ENCODE data around the gene NR2F6.

The NR2F6 gene

DNA sequence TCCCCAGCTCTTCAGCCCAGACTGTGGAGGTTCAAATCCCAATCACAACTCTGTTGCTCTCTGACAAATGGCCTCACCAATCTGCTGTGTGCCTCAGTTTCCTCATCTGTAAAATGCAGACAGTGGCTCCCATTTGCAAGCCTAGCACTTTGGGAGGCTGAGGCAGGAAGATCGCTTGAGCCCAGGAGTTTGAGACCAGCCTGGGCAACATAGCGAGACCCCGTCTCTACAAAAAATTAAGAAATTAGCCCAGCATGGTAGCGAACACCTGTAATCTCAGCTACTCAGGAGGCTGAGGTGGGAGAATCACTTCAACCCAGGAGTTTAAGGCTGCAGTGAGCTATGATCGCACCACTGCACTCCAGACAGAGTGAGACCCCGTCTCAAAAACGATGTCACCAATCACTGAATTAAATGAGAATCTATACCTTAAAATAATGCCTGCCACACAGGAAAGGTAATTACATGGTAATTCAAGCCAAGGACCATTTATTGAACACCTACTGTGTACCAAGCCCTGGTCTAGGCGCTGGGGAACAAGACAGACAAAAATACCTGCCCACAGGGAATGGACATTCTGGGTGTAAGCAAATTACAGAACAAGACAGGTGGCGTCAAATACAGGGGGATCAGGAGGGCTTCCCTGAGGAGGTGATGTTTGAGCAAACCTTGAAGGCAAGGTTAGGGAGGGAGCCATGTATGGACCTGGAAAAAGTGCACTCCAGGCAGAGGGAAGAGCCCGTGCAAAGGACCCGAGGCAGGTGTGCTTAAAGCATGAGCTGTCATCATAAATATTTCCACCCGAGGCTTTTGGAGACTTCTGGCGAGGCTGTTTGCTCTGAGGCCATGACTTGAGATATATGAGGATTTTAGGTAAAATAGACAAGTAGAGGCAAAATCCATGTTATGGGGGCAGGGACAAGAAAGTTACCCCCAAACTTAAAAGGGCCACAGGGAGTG lies 7.7 kb downstream of the NR2F6 start:
- no peak for DNase-seq

DNA sequence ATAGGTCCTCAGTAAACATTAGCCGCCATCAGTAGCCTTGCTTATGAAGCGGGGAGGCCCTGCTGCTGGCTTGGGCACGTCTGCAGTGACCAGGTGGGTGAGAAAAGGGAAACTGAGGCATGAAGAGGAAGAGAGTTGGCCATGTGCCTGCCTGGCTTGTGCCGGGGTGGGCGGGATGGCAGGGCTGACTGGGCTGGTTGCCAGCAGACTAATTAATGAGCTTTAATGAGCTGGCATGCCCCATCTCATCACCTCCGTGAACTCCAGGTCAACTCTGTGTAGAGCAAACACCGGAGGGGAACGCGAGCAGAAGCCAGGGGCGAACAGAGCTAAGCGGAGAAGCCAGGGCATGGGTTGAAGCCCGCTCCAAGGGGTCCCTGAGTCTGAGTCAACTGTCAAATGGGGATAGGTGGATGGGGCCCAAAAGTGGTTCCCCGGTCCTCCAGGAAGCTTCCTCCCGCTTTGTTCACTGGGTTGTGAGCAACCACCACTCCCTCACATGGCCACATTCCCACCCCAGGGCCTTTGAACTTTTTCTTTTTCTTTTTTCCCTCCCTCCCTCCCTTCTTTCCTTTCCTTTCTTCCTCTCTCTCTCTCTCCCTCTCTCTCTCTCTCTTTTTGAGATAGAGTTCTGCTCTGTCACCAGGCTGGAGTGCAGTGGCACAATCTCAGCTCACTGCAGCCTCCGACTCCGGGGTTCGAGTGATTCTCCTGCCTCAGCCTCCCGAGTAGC lies 8.7 kb downstream of the NR2F6 start:
- no peak for DNase-seq

DNA sequence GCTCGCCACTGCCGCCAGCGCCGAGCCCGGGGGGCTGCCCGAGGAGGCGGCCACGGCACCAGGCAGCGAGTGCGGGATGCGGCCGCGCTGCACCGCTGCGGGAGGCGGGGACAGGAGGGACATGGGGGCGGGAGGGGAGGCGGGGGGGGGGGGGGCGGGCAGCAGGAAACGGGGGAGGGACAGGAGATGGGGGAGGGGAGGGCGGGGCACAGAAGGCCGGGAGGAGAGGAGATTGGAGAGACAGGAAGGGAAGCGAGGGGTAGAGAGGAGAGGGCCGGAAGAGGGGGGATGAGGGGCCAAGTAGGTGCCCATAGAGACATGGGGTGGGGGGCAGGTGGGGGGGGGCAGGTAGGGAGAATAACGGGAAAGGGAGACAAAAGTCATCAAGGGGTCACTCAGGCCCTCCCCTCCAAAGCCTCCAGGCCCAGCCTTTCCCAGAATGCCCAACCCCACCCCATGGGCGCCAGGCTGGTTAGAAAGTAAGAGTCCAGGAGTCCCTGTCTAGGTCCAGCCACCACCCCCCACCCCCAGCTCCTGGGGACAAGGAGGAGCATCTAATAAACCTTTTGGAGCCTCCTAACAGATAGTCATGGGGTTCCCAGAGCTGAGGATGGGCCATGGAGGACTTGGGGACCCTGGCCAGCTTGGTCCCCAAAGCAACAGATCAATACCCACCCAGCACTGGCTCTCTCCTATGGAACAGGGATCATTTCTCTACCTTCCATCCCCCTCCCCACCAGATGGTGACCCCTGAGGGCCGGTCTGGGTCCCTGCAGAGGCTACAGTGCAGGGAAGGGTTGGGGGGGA lies 9.5 kb downstream of the NR2F6 start:
- no peak for DNase-seq

GRCh38 chr19:17235300-17235970 lies 10.3 kb downstream of the NR2F6 start:
- peak; percentile 71 for DNase-seq

DNA sequence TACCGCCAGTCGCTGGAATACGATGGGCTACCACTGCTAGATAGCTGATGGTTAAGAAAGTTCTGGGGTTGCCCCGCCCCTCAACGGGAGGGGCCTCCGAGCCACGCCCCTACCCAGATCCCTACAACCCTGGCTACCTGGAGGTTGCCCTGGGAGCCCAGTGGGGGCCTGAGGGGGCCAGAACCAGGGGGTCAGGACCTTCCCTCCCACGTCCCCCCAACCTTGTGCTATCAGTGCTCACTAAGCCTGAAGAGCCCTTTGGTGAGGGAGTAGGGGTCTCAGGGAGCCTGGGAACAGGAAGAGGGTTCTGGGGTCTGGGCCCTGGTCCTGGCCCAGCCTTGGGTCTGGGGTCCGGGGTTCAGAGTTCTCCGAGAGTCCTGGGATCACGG lies 10.8 kb downstream of the NR2F6 start:
- DNase-seq, result peak; percentile 72

GRCh38 chr19:17232258-17232657 lies 13.5 kb downstream of the NR2F6 start:
- no peak for DNase-seq

DNA sequence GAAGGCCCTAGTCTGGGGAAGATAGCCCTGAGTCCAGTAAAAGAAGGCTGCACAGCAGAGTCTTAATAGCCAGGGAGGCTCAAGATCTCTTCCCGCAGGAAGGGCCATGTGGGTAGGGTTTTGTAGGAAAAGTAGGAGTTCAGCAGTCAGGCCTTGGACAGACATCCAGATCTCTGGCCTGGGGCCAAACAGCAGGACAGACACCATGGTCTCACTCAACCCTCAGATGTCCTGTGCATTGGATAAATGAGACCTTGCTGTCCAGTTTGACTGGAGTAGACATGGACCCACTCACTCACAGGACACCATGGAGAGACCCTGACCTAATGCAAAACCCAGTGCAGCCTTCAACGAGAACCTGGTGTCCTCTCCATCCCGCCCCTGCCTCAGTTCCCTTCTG lies 15.8 kb downstream of the NR2F6 start:
- no peak for DNase-seq

DNA sequence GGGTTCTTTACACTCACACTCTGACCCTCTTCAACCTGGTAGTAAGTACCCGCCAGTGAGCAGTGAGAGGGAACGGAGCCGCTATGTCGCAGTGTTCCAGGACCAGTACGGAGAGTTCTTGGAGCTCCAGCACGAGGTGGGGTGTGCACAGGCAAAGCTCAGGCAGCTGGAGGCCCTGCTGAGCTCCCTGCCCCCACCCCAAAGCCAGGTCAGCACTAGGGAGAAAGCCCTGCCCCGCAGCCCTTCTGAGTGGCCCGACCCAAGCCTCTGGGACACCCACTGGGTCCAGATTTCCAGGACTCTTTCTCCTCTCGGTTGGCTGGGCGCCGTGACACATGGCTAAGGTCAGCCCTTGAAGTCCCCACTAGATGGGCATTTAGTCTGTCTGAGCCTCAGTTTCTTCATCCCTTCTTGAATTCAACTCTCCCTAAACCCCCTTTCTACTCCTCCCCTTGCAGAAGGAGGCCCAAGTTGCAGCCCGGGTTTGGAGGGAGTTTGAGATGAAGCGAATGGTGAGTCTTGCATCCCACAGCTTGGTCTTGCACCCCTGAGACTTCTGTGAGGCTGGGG lies 17.8 kb downstream of the NR2F6 start:
- no peak for DNase-seq

DNA sequence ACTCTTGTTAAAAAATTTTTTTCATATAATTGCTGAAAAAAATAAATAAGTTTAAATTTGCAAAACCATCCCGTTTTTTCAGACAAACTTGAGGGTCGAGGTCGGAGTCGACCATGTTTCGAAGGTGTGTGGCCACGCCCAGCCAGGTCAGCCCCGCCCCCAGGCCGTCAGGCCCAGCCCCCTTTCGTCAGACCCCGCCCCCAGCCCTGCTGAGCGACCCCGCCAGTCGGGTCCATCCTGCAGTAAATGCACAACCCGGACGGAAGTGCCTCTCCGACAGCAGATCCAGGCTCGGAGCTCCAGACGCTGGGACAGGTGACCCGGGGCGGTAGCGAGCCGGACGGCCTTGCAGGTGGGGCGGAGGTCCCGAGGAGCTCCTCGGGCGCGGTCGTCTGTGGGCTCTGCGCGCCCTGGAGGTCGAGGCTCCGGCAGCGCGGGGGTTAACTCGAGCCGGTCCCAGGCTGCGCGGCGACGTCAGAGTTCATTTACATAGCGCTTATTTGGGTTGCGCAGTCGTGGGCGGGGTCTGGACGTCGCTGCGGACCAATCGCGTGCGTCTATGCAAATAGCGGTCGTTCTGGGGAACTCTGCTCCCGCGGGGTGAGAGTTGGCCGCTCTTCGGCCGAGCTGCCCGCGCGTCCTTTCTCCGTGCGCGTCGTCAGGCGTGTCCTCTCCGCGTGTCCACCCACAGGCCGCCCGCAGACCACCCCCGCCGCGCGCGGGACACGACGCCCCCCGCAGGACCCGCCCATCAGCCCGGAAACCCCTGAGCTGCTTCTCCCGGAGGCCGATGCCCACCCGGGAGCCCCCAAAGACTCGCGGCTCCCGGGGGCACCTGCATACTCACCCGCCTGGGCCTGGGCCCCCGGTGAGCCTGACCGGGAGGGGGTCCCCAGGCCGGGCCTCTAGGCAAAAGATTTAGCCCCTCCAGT lies 19.5 kb downstream of the NR2F6 start, which contains the start of gene OCEL1:
TSS of gene OCEL1 (plus strand) at position 225 of the 932 bp plus-strand sequence. CDS start at position 247, 22 bp downstream.
- peak; percentile 97 for DNase-seq

DNA sequence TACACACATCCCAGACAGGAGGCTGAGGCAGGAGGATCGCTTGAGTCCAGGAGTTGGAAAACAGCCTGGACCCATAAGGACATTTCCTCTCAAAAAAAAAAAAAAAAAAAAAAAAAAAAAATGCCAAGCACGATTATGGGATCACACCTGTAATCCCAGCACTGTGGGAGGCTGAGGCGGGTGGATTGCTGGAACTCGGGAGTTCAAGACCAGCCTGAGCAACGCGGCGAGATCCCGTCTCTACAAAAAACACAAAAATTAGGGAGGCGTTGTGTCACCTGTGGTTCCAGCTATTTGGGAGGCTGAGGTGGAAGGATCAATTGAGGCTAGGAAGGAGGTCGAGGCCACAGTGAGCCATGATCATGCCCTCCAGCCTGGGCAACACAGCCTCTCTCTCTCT lies 20.7 kb downstream of the NR2F6 start:
- no peak for DNase-seq

DNA sequence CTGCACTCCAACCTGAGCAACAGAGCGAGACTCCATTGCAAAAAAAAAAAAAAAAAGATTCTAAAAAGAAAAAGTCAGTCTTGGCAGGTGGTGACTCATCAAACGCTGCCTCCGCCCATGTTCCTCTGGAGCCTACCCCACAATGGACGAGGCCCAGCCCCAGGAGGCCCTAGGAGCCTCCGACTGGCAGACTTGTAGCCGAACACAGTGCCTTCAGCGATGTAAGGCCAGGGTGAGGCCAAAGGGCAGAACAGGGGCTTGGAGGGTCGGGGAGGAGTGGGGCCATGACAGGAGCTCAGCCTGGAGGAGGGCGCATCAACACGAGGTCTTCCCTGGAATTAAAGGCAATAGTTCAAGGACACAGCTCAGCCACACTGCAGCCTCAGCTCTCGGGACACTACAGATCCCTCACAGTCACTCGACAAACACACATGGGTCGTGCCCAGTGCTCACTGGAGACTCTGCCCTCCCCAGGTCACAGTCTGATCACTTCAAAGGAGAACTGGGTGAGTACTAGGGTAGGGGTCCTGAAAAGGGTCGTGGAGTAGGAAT lies 25.4 kb downstream of the NR2F6 start:
- no peak for DNase-seq

- no peak for DNase-seq
Observed at GRCh38 chr19:17219286-17219685, 26.4 kb downstream of the NR2F6 start.

GRCh38 chr19:17216058-17216670 lies 29.6 kb downstream of the NR2F6 start:
- DNase-seq, result no peak

DNA sequence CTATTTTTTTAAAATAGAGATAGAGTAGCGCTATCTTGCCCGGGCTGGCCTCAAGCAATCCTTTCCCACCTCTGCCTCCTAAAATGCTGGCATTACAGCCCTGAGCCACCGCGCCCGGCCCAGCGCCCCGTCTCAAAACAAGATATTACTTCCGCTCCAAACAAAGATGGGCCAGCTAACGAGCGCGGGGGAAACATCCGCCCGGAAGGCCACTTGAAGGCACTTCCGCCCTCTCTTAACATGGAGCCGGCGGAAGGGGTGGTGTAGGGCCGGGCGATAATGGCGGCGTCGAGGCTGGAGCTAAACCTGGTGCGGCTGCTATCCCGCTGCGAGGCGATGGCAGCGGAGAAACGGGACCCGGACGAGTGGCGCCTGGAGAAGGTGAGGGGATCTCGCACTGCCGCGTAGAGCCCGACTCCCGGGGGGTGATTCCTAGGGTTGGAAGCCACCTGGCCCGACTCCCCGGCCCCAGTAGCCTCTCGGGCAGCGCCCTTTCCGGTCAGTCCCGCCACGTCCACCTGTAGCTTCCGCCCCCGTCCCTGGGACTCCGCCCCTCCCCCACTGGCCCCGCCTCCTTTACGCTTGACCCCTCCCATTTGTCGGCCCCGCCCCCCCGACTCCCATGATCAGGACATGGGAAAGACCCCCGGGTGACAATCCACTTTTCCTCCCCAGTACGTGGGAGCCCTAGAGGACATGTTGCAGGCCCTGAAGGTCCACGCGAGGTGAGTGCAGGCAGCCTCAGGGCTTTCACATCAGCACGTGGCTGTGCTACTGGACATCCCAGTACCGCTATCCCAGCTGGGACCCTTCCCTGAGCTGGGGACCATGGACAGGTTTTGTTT lies 30.4 kb downstream of the NR2F6 start, which contains the start of gene USE1:
TSS of gene USE1 (plus strand) at position 231 of the 845 bp plus-strand sequence. CDS start at position 280, 49 bp downstream.
- DNase-seq, result peak; percentile 91

- DNase-seq, result no peak
Observed at GRCh38 chr19:17214508-17215126, 31.1 kb downstream of the NR2F6 start.

GRCh38 chr19:17213334-17213733 lies 32.4 kb downstream of the NR2F6 start:
- DNase-seq, result no peak

GRCh38 chr19:17211547-17212446 lies 33.9 kb downstream of the NR2F6 start:
- no peak for DNase-seq
